Suprapubic skin (tissue), 4 donors: ENCODE results near the gene CTNND2. TPM values are rescaled to one million over a fixed set of nuclear protein-coding genes. Genes with fewer than 3 reads are reported as not detected.

Experiments
- DNase-seq, 2 donors: peaks; one replicate each; pipeline ENCODE4 v3.0.0-alpha.2; 2019; ENCODE audit warnings: low spot score in 2 of 2
- H3K27ac ChIP-seq: fragments of 200-600 bp; sonication (generic); one replicate; pipeline ENCODE4 v1.5.1; 2019
- H3K27me3 ChIP-seq: fragments of 200-600 bp; sonication (generic); one replicate; pipeline ENCODE4 v1.5.1; 2019
- H3K36me3 ChIP-seq: fragments of 200-600 bp; sonication (generic); one replicate; pipeline ENCODE4 v1.5.1; 2019
- H3K4me1 ChIP-seq: fragments of 200-600 bp; sonication (generic); one replicate; pipeline ENCODE4 v1.5.1; 2019
- H3K4me3 ChIP-seq: fragments of 200-600 bp; sonication (generic); one replicate; pipeline ENCODE4 v1.5.1; 2019; ENCODE audit warnings: mild to moderate bottlenecking
- H3K9me3 ChIP-seq: fragments of 200-600 bp; sonication (generic); one replicate; pipeline ENCODE4 v1.5.1; 2019
- CTCF ChIP-seq, 2 donors: fragments of 200-600 bp in 1 of 2; fragments of 450-650 bp in 1 of 2; sonication (generic) in 1 of 2; IDR thresholded peaks; one replicate each; pipeline ENCODE4 v1.5.1; 2016 to 2019; ENCODE audit warnings: antibody characterized with exemption in 2 of 2, mild to moderate bottlenecking in 1 of 2, moderate library complexity in 1 of 2
- EP300 ChIP-seq: sonication (generic); formaldehyde crosslinking; IDR thresholded peaks from one replicate; pipeline ENCODE4 v1.6.1; 2017; ENCODE audit warnings: antibody characterized with exemption
- POLR2A ChIP-seq, 2 donors: fragments of 450-650 bp; IDR thresholded peaks; one replicate each; pipeline ENCODE4 v1.6.1; 2017; ENCODE audit warnings: antibody characterized with exemption in 2 of 2, mild to moderate bottlenecking in 2 of 2, moderate library complexity in 2 of 2
- POLR2AphosphoS5 ChIP-seq, 3 donors: sonication (generic); formaldehyde crosslinking; IDR thresholded peaks; one replicate each; pipeline ENCODE4 v1.6.1; 2017; ENCODE audit warnings: antibody characterized with exemption in 3 of 3
- WGBS: methylation state at CpG from one replicate; pipeline ENCODE4 v1.1.5; 2018; 5-methylcytosine and 5-hydroxymethylcytosine counted together
- total RNA-seq, 4 donors: library from RNA; depleted of rRNA; stranded (reverse); fragments of >200 nt; gene quantifications; one replicate each; pipeline ENCODE4 v1.1.0, GENCODE V29; 2016

CTNND2 gene
- total RNA-seq, 4 donors from 2014 or later: 0.40 to 3.8 (median 2.2) TPM

- Histone ChIP-seq H3K27me3 (no peaks in the 10 kb centered on the region), H3K27ac (no peak overlapping the region), H3K4me1 (no peaks in the 10 kb centered on the region), H3K9me3 (no peaks in the 10 kb centered on the region), H3K36me3 (no peaks in the 10 kb centered on the region), H3K4me3 (no peak overlapping the region)
- DNase-seq: no peak
- no peak for TF ChIP-seq CTCF (IDR thresholded peaks at IDR 0.05)
- no peak for TF ChIP-seq POLR2A (IDR thresholded peaks at IDR 0.05)
- TF ChIP-seq POLR2AphosphoS5 (IDR thresholded peaks at IDR 0.05): no peak
- no peak for TF ChIP-seq EP300
- 45% methylated on average over 2 of the region's 2 CpGs for WGBS
Observed at GRCh38 chr5:11790201-11790600, 114.0 kb downstream of the CTNND2 start.

- no peaks in the 10 kb centered on the region for H3K27me3 ChIP-seq
- WGBS: 72% methylated on average over 4 of the region's 6 CpGs
- no peak for TF ChIP-seq POLR2A (IDR thresholded peaks at IDR 0.05)
- no peak for TF ChIP-seq EP300
- no peak for TF ChIP-seq POLR2AphosphoS5 (IDR thresholded peaks at IDR 0.05)
- no peak for TF ChIP-seq CTCF (IDR thresholded peaks at IDR 0.05)
- H3K4me3 ChIP-seq: no peak overlapping the region
- DNase-seq: no peak
- no peak overlapping the region for H3K27ac ChIP-seq
- H3K4me1 ChIP-seq: no peaks in the 10 kb centered on the region
- H3K36me3 ChIP-seq: no peaks in the 10 kb centered on the region
- no peaks in the 10 kb centered on the region for H3K9me3 ChIP-seq
Observed at GRCh38 chr5:11785771-11786352, 118.4 kb downstream of the CTNND2 start.

- no peak for DNase-seq
- Histone ChIP-seq H3K4me1 (no peaks in the 10 kb centered on the region), H3K9me3 (no peaks in the 10 kb centered on the region), H3K4me3 (no peak overlapping the region), H3K36me3 (no peaks in the 10 kb centered on the region), H3K27me3 (no peaks in the 10 kb centered on the region), H3K27ac (no peak overlapping the region)
- WGBS: 84% methylated on average over 4 of the region's 4 CpGs
- TF ChIP-seq CTCF (IDR thresholded peaks at IDR 0.05): no peak
- no peak for TF ChIP-seq POLR2AphosphoS5 (IDR thresholded peaks at IDR 0.05)
- no peak for TF ChIP-seq EP300
- TF ChIP-seq POLR2A (IDR thresholded peaks at IDR 0.05): no peak
Observed at GRCh38 chr5:11780641-11781345, 123.5 kb downstream of the CTNND2 start.

- no peak for DNase-seq
- no peaks in the 10 kb centered on the region for H3K9me3 ChIP-seq
- no peaks in the 10 kb centered on the region for H3K36me3 ChIP-seq
- H3K27me3 ChIP-seq: no peaks in the 10 kb centered on the region
- no peaks in the 10 kb centered on the region for H3K4me1 ChIP-seq
- H3K27ac ChIP-seq: no peak overlapping the region
- H3K4me3 ChIP-seq: no peak overlapping the region
- 20% methylated on average over 2 of the region's 2 CpGs for WGBS
- TF ChIP-seq POLR2A (IDR thresholded peaks at IDR 0.05): no peak
- no peak for TF ChIP-seq POLR2AphosphoS5 (IDR thresholded peaks at IDR 0.05)
- no peak for TF ChIP-seq CTCF (IDR thresholded peaks at IDR 0.05)
- no peak for TF ChIP-seq EP300
Observed at GRCh38 chr5:11777096-11777495, 127.2 kb downstream of the CTNND2 start.

GRCh38 chr5:11770310-11770709 lies 133.9 kb downstream of the CTNND2 start:
- 69% methylated on average over 2 of the region's 2 CpGs for WGBS

More at GRCh38 chr5:11770310-11770709, 133.9 kb downstream of the CTNND2 start:
- TF ChIP-seq EP300 (no peak), POLR2A (IDR thresholded peaks at IDR 0.05) (no peak), CTCF (IDR thresholded peaks at IDR 0.05) (no peak), POLR2AphosphoS5 (IDR thresholded peaks at IDR 0.05) (no peak)
- Histone ChIP-seq H3K9me3 (no peaks in the 10 kb centered on the region), H3K4me3 (no peak overlapping the region), H3K4me1 (no peaks in the 10 kb centered on the region), H3K27ac (no peak overlapping the region), H3K27me3 (no peaks in the 10 kb centered on the region), H3K36me3 (no peaks in the 10 kb centered on the region)
- no peak for DNase-seq
